Panc1 (cell line): Measurements from ENCODE around the gene TAF5L. TPM values are rescaled to one million over a fixed set of nuclear protein-coding genes. Genes with fewer than 3 reads are reported as not detected.

ENCODE experiments used
- ATAC-seq: fragments of 200-7000 bp; cut with Tn5 transposase; 2 replicates; pipeline ENCODE4 v1.9.1; 2020; ENCODE audit warnings: mild to moderate bottlenecking, moderate library complexity
- BruUV-seq: library from RNA; stranded (reverse); fragments of 400-500 nt; replicated peaks from 2 replicates; lab custom pipeline; 2021; lab: Mats Ljungman, UMichigan
- CTCF ChIA-PET: fragments of 300-600 bp; sonication (Branson Sonifier 250); formaldehyde crosslinking; loops from one replicate; lab custom pipeline; 2022; ENCODE audit warnings: antibody characterized with exemption; lab: Charles Lee
- POLR2A ChIA-PET: fragments of 300-600 bp; sonication (Branson Sonifier 250); formaldehyde crosslinking; loops from one replicate; lab custom pipeline; 2022; ENCODE audit warnings: antibody characterized with exemption; lab: Charles Lee
- DNase-seq: peaks from one replicate; pipeline ENCODE4 v3.0.0-alpha.2; 2010; ENCODE audit warnings: low read depth, low spot score
- H3K27ac ChIP-seq: 2 replicates; pipeline ENCODE4 v1.5.1; 2011; ENCODE audit warnings: mild to moderate bottlenecking, low read length, inconsistent platforms
- H3K27me3 ChIP-seq: fragments of 200-500 bp; sonication (Bioruptor generic); 2 replicates; pipeline ENCODE4 v1.6.0; 2014; ENCODE audit warnings: low read length, inconsistent platforms; ENCODE audit not compliant: control insufficient read depth, insufficient read depth
- H3K36me3 ChIP-seq: fragments of 200-500 bp; sonication (Bioruptor generic); 2 replicates; pipeline ENCODE4 v1.5.1; 2014; ENCODE audit warnings: inconsistent platforms, mild to moderate bottlenecking, low read length, moderate library complexity; ENCODE audit not compliant: control insufficient read depth, insufficient read depth
- H3K4me1 ChIP-seq: 2 replicates; pipeline ENCODE4 v1.5.1; 2011; ENCODE audit warnings: inconsistent platforms, mild to moderate bottlenecking, low read length, moderate library complexity; ENCODE audit not compliant: control insufficient read depth, insufficient read depth
- H3K4me3 ChIP-seq, 2 experiments: 2 replicates each; pipeline ENCODE4 v1.5.1; 2011 to 2012; ENCODE audit warnings: low read depth in 2 of 2, low read length in 2 of 2, mild to moderate bottlenecking in 2 of 2, inconsistent platforms in 1 of 2, moderate library complexity in 1 of 2
- H3K9me3 ChIP-seq: fragments of 200-500 bp; sonication (Bioruptor generic); 2 replicates; pipeline ENCODE4 v1.5.1; 2014; ENCODE audit warnings: low read depth, mild to moderate bottlenecking, inconsistent platforms, low read length, moderate library complexity; ENCODE audit not compliant: control insufficient read depth, insufficient read depth
- POLR2AphosphoS5 ChIP-seq: IDR thresholded peaks from 2 replicates; pipeline ENCODE4 v1.6.1; 2012; ENCODE audit warnings: mild to moderate bottlenecking, low read depth, low read length, moderate library complexity
- SIN3A ChIP-seq: IDR thresholded peaks from 2 replicates; pipeline ENCODE4 v1.6.1; 2012; ENCODE audit warnings: low read depth, mild to moderate bottlenecking, low read length, moderate library complexity, borderline replicate concordance; ENCODE audit not compliant: insufficient read depth
- TCF7L2 ChIP-seq: IDR thresholded peaks from 2 replicates; pipeline ENCODE4 v1.6.1; 2011; ENCODE audit warnings: mild to moderate bottlenecking, low read depth, low read length, inconsistent platforms
- in situ Hi-C: cut with HindIII; loops from 2 replicates; pipeline ENCODE4 v1.10.0; 2016; ENCODE audit warnings: low sequenced_read_pairs, low pct_unique_long_range_greater_than_20kb
- intact Hi-C: fragments of 100-400 bp; cut with micrococcal nuclease; formaldehyde crosslinking; loops from one replicate; pipeline ENCODE4 v1.10.0; 2022; ENCODE audit not compliant: unreplicated experiment
- total RNA-seq: library from RNA; stranded (reverse); gene quantifications from one replicate; pipeline ENCODE4 v1.2.1, GENCODE V29; 2021; ENCODE audit not compliant: unreplicated experiment
- TF ChIP-seq, protein P1 (sequence below): fragments of 450-650 bp; IDR thresholded peaks from 2 replicates; pipeline ENCODE4 v1.5.1; 2017; ENCODE audit warnings: mild to moderate bottlenecking
- TF ChIP-seq, protein P2 (sequence below), 2 experiments: IDR thresholded peaks; 2 replicates each; pipeline ENCODE4 v1.6.1; 2011 to 2012; ENCODE audit warnings: low read depth in 2 of 2, control low read depth in 1 of 2, low read length in 1 of 2, mild to moderate bottlenecking in 1 of 2, moderate library complexity in 1 of 2; ENCODE audit not compliant: insufficient read depth in 1 of 2

The TAF5L gene
- total RNA-seq, 1 experiment from 2014 or later = 23.8 TPM

DNA sequence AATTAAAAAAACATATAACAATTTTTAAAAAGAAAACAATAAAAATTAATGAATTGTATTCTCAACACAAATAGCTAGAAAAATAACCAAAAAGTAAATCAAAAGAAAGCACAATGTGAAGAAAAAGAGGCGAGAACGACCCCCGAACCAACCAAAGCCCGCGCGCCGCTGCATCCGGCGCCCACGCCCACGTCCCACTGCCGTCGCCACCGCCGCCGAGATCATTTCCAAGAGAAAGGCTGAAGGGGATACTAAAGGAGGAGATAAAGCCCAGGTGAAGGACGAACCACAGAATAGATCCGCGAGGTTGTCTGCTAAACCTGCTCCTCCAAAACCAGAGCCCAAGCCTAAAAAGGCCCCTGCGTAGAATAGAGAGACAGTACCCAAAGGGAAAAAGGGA lies 55.6 kb downstream of the TAF5L start:
- Histone ChIP-seq H3K4me3 (no peak overlapping the region), H3K9me3 (no peaks in the 10 kb centered on the region), H3K27ac (no peak overlapping the region), H3K4me1 (no peaks in the 10 kb centered on the region), H3K36me3 (no peaks in the 10 kb centered on the region), H3K27me3 (no peaks in the 10 kb centered on the region)
- ChIA-PET POLR2A (no interaction called here), CTCF (interaction anchor here (0.8 kb wide), 1 partner anchor 11 kb away, joined by 3 read pairs; the partner anchor contains the start of gene ABCB10)
- DNase-seq = no peak
- intact Hi-C loops = no loop called here
- in situ Hi-C loops = no loop called here
- TF ChIP-seq, protein P1, sequence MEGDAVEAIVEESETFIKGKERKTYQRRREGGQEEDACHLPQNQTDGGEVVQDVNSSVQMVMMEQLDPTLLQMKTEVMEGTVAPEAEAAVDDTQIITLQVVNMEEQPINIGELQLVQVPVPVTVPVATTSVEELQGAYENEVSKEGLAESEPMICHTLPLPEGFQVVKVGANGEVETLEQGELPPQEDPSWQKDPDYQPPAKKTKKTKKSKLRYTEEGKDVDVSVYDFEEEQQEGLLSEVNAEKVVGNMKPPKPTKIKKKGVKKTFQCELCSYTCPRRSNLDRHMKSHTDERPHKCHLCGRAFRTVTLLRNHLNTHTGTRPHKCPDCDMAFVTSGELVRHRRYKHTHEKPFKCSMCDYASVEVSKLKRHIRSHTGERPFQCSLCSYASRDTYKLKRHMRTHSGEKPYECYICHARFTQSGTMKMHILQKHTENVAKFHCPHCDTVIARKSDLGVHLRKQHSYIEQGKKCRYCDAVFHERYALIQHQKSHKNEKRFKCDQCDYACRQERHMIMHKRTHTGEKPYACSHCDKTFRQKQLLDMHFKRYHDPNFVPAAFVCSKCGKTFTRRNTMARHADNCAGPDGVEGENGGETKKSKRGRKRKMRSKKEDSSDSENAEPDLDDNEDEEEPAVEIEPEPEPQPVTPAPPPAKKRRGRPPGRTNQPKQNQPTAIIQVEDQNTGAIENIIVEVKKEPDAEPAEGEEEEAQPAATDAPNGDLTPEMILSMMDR = no peak
- TF ChIP-seq, protein P2, sequence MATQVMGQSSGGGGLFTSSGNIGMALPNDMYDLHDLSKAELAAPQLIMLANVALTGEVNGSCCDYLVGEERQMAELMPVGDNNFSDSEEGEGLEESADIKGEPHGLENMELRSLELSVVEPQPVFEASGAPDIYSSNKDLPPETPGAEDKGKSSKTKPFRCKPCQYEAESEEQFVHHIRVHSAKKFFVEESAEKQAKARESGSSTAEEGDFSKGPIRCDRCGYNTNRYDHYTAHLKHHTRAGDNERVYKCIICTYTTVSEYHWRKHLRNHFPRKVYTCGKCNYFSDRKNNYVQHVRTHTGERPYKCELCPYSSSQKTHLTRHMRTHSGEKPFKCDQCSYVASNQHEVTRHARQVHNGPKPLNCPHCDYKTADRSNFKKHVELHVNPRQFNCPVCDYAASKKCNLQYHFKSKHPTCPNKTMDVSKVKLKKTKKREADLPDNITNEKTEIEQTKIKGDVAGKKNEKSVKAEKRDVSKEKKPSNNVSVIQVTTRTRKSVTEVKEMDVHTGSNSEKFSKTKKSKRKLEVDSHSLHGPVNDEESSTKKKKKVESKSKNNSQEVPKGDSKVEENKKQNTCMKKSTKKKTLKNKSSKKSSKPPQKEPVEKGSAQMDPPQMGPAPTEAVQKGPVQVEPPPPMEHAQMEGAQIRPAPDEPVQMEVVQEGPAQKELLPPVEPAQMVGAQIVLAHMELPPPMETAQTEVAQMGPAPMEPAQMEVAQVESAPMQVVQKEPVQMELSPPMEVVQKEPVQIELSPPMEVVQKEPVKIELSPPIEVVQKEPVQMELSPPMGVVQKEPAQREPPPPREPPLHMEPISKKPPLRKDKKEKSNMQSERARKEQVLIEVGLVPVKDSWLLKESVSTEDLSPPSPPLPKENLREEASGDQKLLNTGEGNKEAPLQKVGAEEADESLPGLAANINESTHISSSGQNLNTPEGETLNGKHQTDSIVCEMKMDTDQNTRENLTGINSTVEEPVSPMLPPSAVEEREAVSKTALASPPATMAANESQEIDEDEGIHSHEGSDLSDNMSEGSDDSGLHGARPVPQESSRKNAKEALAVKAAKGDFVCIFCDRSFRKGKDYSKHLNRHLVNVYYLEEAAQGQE (IDR thresholded peaks at IDR 0.05; ENCODE audit: insufficient read depth in 1 of 2, low read depth in 2 of 2, low read length in 1 of 2) = no peak
- no peak for TF ChIP-seq POLR2AphosphoS5
- TF ChIP-seq TCF7L2 = no peak
- no peak for TF ChIP-seq SIN3A
- no TSS peak for BruUV-seq
- ATAC-seq = no peak

DNA sequence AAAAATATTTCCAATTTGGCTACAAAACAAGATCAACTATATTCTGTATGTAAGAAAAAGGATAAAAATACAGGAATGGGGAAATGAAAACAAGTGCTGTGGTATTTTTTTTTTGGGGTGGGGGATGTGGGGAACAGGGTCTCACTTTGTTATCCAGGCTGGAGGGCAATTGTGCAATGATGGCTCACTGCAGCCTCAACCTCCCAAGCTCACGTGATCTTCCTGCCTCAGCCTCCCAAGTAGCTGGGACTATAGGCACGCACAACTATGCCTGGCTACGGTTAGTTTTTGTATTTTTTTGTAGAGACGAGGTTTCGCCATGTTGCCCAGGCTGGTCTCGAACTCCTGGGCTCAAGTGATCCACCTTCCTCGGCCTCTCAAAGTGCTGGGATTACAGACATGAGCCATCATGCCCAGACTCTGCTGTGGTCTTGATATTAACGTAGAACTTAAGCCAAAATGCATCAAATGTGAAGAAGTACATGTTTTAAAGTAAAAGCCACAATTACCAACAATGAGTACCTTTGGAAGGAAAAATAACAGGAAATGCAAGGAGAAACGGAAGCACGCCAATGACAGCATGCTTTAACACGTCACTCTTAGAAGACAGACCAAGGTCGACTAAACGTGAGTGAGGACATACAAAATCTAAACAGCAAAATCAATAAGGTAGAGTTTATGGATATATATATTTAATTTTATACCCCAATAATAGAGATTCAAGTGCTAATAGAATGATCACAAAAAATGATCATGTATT lies 58.6 kb downstream of the TAF5L start:
- no peak for DNase-seq
- CTCF ChIA-PET = no interaction called here
- no peak overlapping the region for H3K4me3 ChIP-seq

More for the DNA sequence above, 58.6 kb downstream of the TAF5L start:
- no peaks in the 10 kb centered on the region for H3K4me1 ChIP-seq
- H3K27me3 ChIP-seq = no peaks in the 10 kb centered on the region
- intact Hi-C loops = no loop called here
- TF ChIP-seq POLR2AphosphoS5 = no peak
- no peak for TF ChIP-seq SIN3A
- no peak for TF ChIP-seq TCF7L2
- TF ChIP-seq, protein P2 (IDR thresholded peaks at IDR 0.05; ENCODE audit: insufficient read depth in 1 of 2, low read depth in 2 of 2, low read length in 1 of 2) = no peak
- TF ChIP-seq, protein P1 = no peak
- in situ Hi-C loops = no loop called here
- no peak for ATAC-seq
- H3K36me3 ChIP-seq = no peaks in the 10 kb centered on the region
- POLR2A ChIA-PET = no interaction called here
- no peaks in the 10 kb centered on the region for H3K9me3 ChIP-seq
- no TSS peak for BruUV-seq
- H3K27ac ChIP-seq = no peak overlapping the region
